Activated naive CD4-positive, alpha-beta T cell (primary cell): ENCODE measurements around the gene SDK1.

Experiments
- DNase-seq, 4 experiments: peaks; one replicate each; lab custom pipeline; 2025; lab: John Stamatoyannopoulos, UW

SDK1 gene

GRCh38 chr7:3338161-3338560, 37.1 kb downstream of the SDK1 start:
- DNase-seq, result no peak

GRCh38 chr7:3345699-3346481, 44.8 kb downstream of the SDK1 start:
- DNase-seq, result no peak

DNA sequence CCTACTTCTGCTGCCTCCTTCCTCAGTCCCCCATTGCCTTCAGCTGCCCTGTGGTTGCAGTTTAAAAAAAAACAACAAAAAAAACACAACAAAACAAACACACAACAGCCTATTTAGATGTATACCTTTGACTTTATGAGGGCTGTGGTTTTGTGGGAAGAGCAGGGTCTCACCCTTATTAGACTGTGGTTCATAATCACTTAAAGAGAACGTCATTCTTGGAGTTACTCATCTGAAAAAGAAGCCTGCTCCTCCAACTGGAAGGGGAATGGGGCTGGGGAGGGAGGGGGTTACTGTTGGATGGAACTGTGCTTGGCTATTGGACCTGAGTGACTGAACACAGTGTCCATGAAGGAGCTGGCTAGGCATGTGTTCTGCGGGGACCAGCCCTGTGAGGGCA, 48.1 kb downstream of the SDK1 start:
- DNase-seq, result no peak

GRCh38 chr7:3356173-3356572, 55.1 kb downstream of the SDK1 start:
- no peak for DNase-seq

GRCh38 chr7:3358991-3359390, 57.9 kb downstream of the SDK1 start:
- no peak for DNase-seq

GRCh38 chr7:3367261-3367660, 66.2 kb downstream of the SDK1 start:
- no peak for DNase-seq

DNA sequence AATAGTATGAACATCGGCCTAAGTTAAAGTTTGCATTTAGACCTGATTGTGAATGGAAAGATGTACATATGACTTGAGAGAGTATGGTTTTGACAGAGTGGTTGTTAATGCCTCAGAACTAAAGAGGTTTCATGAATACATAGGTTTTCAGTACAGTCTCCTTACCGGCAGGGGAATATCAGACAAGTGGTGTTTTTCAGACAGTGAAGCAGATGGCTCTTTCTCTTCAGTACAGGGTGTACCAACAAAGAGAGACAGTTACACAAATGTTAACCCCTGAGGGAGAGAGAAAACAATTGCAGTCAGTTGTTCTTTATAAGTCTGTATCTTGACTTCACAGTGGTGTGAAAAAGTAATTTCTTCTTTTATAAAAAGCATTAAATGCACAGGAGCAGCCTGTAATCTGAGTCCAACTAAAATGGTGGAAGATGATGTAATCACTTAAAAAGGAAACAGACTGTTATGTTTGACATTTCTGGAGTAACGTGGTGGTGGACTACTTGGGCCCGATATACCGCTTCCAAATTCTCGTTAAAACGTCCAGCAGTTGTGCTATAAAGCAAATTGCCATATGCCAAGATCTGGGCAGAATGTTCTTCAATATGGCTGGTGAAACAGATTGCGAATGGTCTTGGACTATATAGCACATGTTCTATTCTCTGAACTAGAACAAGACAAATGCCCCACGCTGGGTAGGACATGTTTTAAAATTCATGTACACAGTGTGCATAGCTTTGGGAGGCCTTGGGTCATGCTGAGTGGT, 69.2 kb downstream of the SDK1 start:
- DNase-seq, result no peak

DNA sequence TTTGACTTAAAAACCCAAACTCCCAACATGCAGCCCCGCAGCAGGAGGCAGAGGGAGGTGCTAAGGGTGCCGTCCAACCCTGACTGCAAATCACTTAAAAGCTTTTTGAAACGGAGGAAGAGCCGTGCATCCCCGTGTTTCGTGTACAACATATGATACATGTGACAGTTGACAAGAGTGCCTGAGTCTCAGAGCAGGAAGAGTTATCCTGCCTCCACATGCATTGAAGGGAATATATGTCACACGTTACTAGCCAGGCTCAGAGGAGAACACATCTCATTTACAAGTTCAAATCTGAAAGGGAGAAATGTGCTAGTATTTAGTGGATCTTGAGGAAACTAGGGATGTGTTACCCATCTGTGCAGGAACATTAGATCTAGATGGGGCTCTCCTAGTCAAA, 69.9 kb downstream of the SDK1 start:
- no peak for DNase-seq

- DNase-seq, result no peak
Measured at GRCh38 chr7:3371601-3372000, 70.5 kb downstream of the SDK1 start.

DNA sequence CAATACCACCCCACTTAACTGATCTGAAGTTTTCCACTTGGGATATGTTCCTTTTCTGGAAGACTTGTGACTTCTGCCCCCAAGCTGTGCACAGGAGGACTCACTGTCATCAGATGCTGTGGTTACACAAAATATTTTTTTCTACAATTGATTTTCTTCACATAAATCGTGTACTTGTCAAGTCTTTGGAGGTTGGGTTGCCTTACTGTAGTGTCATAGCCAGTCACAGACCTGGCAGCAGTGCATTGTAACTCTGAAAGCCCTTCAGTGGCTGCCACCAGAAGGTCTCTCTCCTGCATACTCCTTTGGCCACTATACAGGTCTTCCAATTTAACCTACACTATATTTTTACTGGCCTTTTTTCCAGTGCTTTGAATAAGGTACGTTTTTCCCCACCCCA, 73.2 kb downstream of the SDK1 start:
- no peak for DNase-seq

- no peak for DNase-seq
Measured at GRCh38 chr7:3378390-3379150, 77.5 kb downstream of the SDK1 start.

- DNase-seq, result no peak
Measured at GRCh38 chr7:3380034-3380433, 79.0 kb downstream of the SDK1 start.

GRCh38 chr7:3380886-3381685, 80.0 kb downstream of the SDK1 start:
- DNase-seq, result no peak

- no peak for DNase-seq
Measured at GRCh38 chr7:3386423-3387190, 85.6 kb downstream of the SDK1 start.

DNA sequence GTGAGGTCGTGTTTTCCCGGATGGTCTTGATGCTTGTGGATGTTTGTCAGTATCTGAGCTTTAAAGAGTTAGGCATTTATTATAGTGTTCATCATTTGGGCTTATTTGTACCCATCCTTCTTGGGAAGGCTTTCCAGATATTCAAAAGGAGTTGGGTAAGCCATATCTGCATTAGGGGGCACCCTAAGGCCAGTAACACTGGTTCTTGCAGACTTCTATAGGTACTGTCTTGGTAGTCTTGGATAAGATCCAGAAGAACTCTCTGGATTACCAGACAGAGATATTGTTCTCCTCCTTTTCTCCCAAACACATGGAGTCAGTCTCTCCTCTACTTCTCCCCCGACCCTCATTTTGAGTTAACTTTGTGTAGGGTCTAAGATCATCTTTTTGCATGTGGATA, 92.8 kb downstream of the SDK1 start:
- no peak for DNase-seq

- DNase-seq, result no peak
Measured at GRCh38 chr7:3397324-3397723, 96.3 kb downstream of the SDK1 start.

DNA sequence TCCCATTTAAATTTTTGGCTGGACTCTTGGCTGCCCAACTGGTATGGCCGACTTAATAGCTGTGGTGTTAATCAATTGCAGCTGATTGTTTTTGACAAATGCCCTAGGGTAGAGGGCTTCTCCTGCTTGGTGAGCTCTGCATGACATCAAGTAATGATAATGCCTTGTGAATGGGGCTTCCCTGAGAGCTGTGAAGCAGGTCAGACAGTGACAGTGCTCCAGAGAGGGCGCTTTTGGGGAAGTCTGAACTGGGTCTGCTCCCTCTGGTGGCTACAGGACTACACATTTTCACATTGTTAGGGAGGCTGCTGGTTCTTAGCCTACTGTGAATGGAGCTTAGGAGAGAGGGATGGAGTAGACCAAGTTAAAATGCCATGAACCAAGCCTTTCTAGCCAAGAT, 98.8 kb downstream of the SDK1 start:
- no peak for DNase-seq

- DNase-seq, result no peak
Measured at GRCh38 chr7:3404501-3404900, 103.4 kb downstream of the SDK1 start.

DNA sequence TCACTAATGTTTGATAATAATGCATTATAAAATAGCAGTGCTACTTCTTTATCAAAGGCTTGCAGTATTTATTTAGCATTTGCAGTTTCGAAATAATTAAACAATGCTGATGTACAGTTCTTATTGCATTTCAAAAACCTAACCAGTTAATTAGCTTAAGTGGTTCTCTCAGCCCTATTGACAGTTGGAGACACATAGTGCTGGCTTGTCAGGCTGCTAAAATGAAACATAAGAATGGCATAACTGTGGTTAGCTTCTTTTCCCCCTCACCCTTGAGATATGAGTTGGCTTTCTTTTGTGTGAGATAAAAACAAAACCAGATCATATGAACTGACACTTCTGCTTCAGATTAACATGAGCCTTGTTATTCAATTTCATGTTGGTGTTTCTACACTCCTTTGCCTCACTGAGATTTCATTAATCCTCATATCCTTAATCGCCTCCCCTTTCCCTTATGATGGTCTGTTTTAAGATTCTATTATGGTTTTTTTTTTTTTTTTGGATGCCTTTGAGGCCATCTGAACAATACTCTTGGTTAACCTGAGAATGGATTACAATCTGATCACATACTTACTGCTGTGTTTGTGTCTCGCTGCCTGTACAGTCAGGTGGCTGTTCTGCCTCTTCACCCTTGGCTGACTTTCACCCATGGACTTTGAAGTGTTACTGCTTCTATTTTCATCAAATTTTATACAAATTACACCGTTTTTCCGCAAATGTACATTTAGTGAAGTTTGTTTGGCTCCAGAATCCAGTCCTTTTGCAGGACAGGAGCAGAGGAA, 108.0 kb downstream of the SDK1 start:
- DNase-seq, result no peak

- DNase-seq, result no peak
Measured at GRCh38 chr7:3412871-3413270, 111.8 kb downstream of the SDK1 start.
